ENCODE results near the gene POLR2A. TPM values are rescaled to one million over a fixed set of nuclear protein-coding genes. Genes with fewer than 3 reads are reported as not detected.

POLR2A gene
- polyA plus RNA-seq, 2 of the 4 experiments (the other 2 are of a cell fraction), result 22.8 to 65.6 TPM

DNA sequence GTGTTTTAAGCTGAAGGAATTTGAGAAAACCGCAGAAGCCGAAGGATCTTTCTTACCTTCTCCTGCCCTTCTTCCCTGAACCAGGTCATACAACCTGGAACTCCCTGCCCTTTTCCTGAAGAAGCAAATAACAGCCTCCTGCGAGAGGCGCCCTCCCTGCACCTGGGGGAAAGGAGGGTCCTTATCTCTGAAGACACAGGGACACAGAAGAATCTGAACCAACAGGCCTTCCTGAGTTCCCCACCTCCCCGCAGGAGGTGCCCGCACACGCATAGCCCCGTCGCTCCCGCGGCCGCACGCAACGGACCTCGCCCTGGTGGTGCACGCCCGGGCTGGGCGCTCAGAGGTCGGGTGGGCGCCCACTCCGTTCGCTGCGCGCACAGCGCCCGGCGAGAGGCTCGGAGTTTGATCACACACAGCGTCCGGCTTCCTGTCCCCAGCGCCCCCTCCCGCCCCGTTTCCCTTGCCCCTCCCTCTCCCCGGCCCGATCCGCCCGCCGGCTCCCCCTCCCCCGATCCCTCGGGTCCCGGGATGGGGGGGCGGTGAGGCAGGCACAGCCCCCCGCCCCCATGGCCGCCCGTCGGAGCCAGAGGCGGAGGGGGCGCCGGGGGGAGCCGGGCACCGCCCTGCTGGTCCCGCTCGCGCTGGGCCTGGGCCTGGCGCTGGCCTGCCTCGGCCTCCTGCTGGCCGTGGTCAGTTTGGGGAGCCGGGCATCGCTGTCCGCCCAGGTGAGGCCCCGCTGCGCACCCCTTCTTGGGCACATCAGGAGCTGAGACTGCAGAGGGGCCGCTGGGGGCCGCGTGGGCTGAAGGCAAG is 64.6 kb downstream of the POLR2A start, which contains the start of gene TNFSF12 (continued):
- TF ChIP-seq JUNB (IDR thresholded peaks at IDR 0.05) (no peak), RFX5 (IDR thresholded peaks at IDR 0.05) (no peak), JUN (IDR thresholded peaks at IDR 0.05) (peak; percentile 28 to 55; a peak in 2 of 5 replicates), RAD21 (conservative IDR thresholded peaks at IDR 0.05 in 1 of 2, IDR thresholded peaks at IDR 0.05 in 1 of 2) (no peak), RNF2 (IDR thresholded peaks at IDR 0.05; ENCODE audit: borderline replicate concordance, low read depth) (0 out of 2 replicates have a peak, but pooled peaks have one; percentile 34), GATA3 (IDR thresholded peaks at IDR 0.05; ENCODE audit: borderline replicate concordance) (peak; percentile 10; the same call in 1 of the 2 replicates), POLR2A (IDR thresholded peaks at IDR 0.05; ENCODE audit: low read length) (peak; percentile 82), FOXS1 (CRISPR knock-in tag; IDR thresholded peaks at IDR 0.05) (no peak), CHD2 (IDR thresholded peaks at IDR 0.05; ENCODE audit: low read length, partially characterized antibody) (no peak), TP53 (CRISPR knock-in tag; IDR thresholded peaks at IDR 0.05) (no peak), MAFK (IDR thresholded peaks at IDR 0.05; ENCODE audit: partially characterized antibody) (no peak)
- TF ChIP-seq, protein P1, sequence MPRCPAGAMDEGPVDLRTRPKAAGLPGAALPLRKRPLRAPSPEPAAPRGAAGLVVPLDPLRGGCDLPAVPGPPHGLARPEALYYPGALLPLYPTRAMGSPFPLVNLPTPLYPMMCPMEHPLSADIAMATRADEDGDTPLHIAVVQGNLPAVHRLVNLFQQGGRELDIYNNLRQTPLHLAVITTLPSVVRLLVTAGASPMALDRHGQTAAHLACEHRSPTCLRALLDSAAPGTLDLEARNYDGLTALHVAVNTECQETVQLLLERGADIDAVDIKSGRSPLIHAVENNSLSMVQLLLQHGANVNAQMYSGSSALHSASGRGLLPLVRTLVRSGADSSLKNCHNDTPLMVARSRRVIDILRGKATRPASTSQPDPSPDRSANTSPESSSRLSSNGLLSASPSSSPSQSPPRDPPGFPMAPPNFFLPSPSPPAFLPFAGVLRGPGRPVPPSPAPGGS (IDR thresholded peaks at IDR 0.05), result peak; percentile 78; the same call in 2 of the 3 replicates
- TF ChIP-seq, protein P2, sequence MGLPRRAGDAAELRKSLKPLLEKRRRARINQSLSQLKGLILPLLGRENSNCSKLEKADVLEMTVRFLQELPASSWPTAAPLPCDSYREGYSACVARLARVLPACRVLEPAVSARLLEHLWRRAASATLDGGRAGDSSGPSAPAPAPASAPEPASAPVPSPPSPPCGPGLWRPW (IDR thresholded peaks at IDR 0.05), result no peak

Small RNAs within 50 kb of the gene (small RNA-seq; reads per million reads assigned to genes)
- gene RF00019, result 0 reads per million in 6 experiments

Other genes starting within 250 kb of the POLR2A start
Only the 30 nearest of the 40 such genes appear.
- gene SLC2A4, start 202.6 kb upstream of the POLR2A start, polyA plus RNA-seq (2011; rRNA removed), result 0.16 TPM in 2 replicates
- 0.17 to 0.18 TPM (median 0.17 TPM) in 3 replicates for gene SLC2A4, start 202.6 kb upstream of the POLR2A start, polyA plus RNA-seq (2017; fragmentation: RNase III; extraction: RNeasy Plus Mini Kit Qiagen cat#74134 plus additional on column Dnase treatment)
- 0.61 and 0.98 TPM in 2 replicates for gene YBX2, start 189.7 kb upstream of the POLR2A start, polyA plus RNA-seq (2011; rRNA removed)
- gene YBX2, start 189.7 kb upstream of the POLR2A start, polyA plus RNA-seq (2017; fragmentation: RNase III; extraction: RNeasy Plus Mini Kit Qiagen cat#74134 plus additional on column Dnase treatment), result 0.22 to 0.57 TPM (median 0.36 TPM) in 3 replicates
- gene EIF5A, start 176.7 kb upstream of the POLR2A start, polyA plus RNA-seq (2011; rRNA removed), result 945 and 969 TPM in 2 replicates
- gene EIF5A, start 176.7 kb upstream of the POLR2A start, polyA plus RNA-seq (2017; fragmentation: RNase III; extraction: RNeasy Plus Mini Kit Qiagen cat#74134 plus additional on column Dnase treatment), result 1,779 to 2,042 TPM (median 1,918 TPM) in 3 replicates
- gene GPS2, start 169.0 kb upstream of the POLR2A start, polyA plus RNA-seq (2011; rRNA removed), result 48.5 and 61.7 TPM in 2 replicates
- 147 to 171 TPM (median 158 TPM) in 3 replicates for gene GPS2, start 169.0 kb upstream of the POLR2A start, polyA plus RNA-seq (2017; fragmentation: RNase III; extraction: RNeasy Plus Mini Kit Qiagen cat#74134 plus additional on column Dnase treatment)
- 12.2 and 18.3 TPM in 2 replicates for gene NEURL4, start 155.0 kb upstream of the POLR2A start, polyA plus RNA-seq (2011; rRNA removed)
- 44.2 to 50.4 TPM (median 47.5 TPM) in 3 replicates for gene NEURL4, start 155.0 kb upstream of the POLR2A start, polyA plus RNA-seq (2017; fragmentation: RNase III; extraction: RNeasy Plus Mini Kit Qiagen cat#74134 plus additional on column Dnase treatment)
- gene ACAP1, start 147.8 kb upstream of the POLR2A start, polyA plus RNA-seq (2011; rRNA removed), result 0.03 and 0.41 TPM in 2 replicates
- gene ACAP1, start 147.8 kb upstream of the POLR2A start, polyA plus RNA-seq (2017; fragmentation: RNase III; extraction: RNeasy Plus Mini Kit Qiagen cat#74134 plus additional on column Dnase treatment), result 1.3 to 2.1 TPM (median 1.4 TPM) in 3 replicates
- gene KCTD11, start 132.2 kb upstream of the POLR2A start, polyA plus RNA-seq (2011; rRNA removed), result 6.1 and 7.0 TPM in 2 replicates
- 9.6 to 10.7 TPM (median 10.3 TPM) in 3 replicates for gene KCTD11, start 132.2 kb upstream of the POLR2A start, polyA plus RNA-seq (2017; fragmentation: RNase III; extraction: RNeasy Plus Mini Kit Qiagen cat#74134 plus additional on column Dnase treatment)
- gene TMEM95, start 129.2 kb upstream of the POLR2A start, polyA plus RNA-seq (2011; rRNA removed), result not detected in 2 replicates
- not detected in 3 replicates for gene TMEM95, start 129.2 kb upstream of the POLR2A start, polyA plus RNA-seq (2017; fragmentation: RNase III; extraction: RNeasy Plus Mini Kit Qiagen cat#74134 plus additional on column Dnase treatment)
- 1.2 and 1.8 TPM in 2 replicates for gene TNK1, start 103.3 kb upstream of the POLR2A start, polyA plus RNA-seq (2011; rRNA removed)
- 2.1 to 2.4 TPM (median 2.2 TPM) in 3 replicates for gene TNK1, start 103.3 kb upstream of the POLR2A start, polyA plus RNA-seq (2017; fragmentation: RNase III; extraction: RNeasy Plus Mini Kit Qiagen cat#74134 plus additional on column Dnase treatment)
- gene PLSCR3, start 89.8 kb upstream of the POLR2A start, polyA plus RNA-seq (2011; rRNA removed), result 11.0 and 13.7 TPM in 2 replicates
- gene PLSCR3, start 89.8 kb upstream of the POLR2A start, polyA plus RNA-seq (2017; fragmentation: RNase III; extraction: RNeasy Plus Mini Kit Qiagen cat#74134 plus additional on column Dnase treatment), result 27.5 to 33.4 TPM (median 29.6 TPM) in 3 replicates
- gene TMEM256, start 80.3 kb upstream of the POLR2A start, polyA plus RNA-seq (2011; rRNA removed), result 127 and 210 TPM in 2 replicates
- gene TMEM256, start 80.3 kb upstream of the POLR2A start, polyA plus RNA-seq (2017; fragmentation: RNase III; extraction: RNeasy Plus Mini Kit Qiagen cat#74134 plus additional on column Dnase treatment), result 142 to 166 TPM (median 164 TPM) in 3 replicates
- gene NLGN2, start 76.5 kb upstream of the POLR2A start, polyA plus RNA-seq (2011; rRNA removed), result 4.1 and 6.9 TPM in 2 replicates
- gene NLGN2, start 76.5 kb upstream of the POLR2A start, polyA plus RNA-seq (2017; fragmentation: RNase III; extraction: RNeasy Plus Mini Kit Qiagen cat#74134 plus additional on column Dnase treatment), result 17.6 to 27.9 TPM (median 27.5 TPM) in 3 replicates
- gene SPEM1, start 64.0 kb upstream of the POLR2A start, polyA plus RNA-seq (2011; rRNA removed), result not detected in 2 replicates
- gene SPEM1, start 64.0 kb upstream of the POLR2A start, polyA plus RNA-seq (2017; fragmentation: RNase III; extraction: RNeasy Plus Mini Kit Qiagen cat#74134 plus additional on column Dnase treatment), result 0.09 to 0.13 TPM in 2 of 3 replicates, not detected in the other
- gene SPEM2, start 58.8 kb upstream of the POLR2A start, polyA plus RNA-seq (2011; rRNA removed), result not detected in 2 replicates
- not detected in 3 replicates for gene SPEM2, start 58.8 kb upstream of the POLR2A start, polyA plus RNA-seq (2017; fragmentation: RNase III; extraction: RNeasy Plus Mini Kit Qiagen cat#74134 plus additional on column Dnase treatment)
- gene SPEM3, start 55.5 kb upstream of the POLR2A start, polyA plus RNA-seq (2011; rRNA removed), result not detected in 2 replicates
- not detected in 3 replicates for gene SPEM3, start 55.5 kb upstream of the POLR2A start, polyA plus RNA-seq (2017; fragmentation: RNase III; extraction: RNeasy Plus Mini Kit Qiagen cat#74134 plus additional on column Dnase treatment)
- gene TMEM102, start 48.9 kb upstream of the POLR2A start, polyA plus RNA-seq (2011; rRNA removed), result 4.4 and 4.9 TPM in 2 replicates
- 6.5 to 8.9 TPM (median 8.1 TPM) in 3 replicates for gene TMEM102, start 48.9 kb upstream of the POLR2A start, polyA plus RNA-seq (2017; fragmentation: RNase III; extraction: RNeasy Plus Mini Kit Qiagen cat#74134 plus additional on column Dnase treatment)
- 1.4 and 1.9 TPM in 2 replicates for gene FGF11, start 44.9 kb upstream of the POLR2A start, polyA plus RNA-seq (2011; rRNA removed)
- gene FGF11, start 44.9 kb upstream of the POLR2A start, polyA plus RNA-seq (2017; fragmentation: RNase III; extraction: RNeasy Plus Mini Kit Qiagen cat#74134 plus additional on column Dnase treatment), result 1.1 to 1.8 TPM (median 1.5 TPM) in 3 replicates
- 6.5 and 6.9 TPM in 2 replicates for gene CHRNB1, start 39.3 kb upstream of the POLR2A start, polyA plus RNA-seq (2011; rRNA removed)
- gene CHRNB1, start 39.3 kb upstream of the POLR2A start, polyA plus RNA-seq (2017; fragmentation: RNase III; extraction: RNeasy Plus Mini Kit Qiagen cat#74134 plus additional on column Dnase treatment), result 6.2 to 8.4 TPM (median 8.0 TPM) in 3 replicates
- gene ZBTB4, start 4.7 kb upstream of the POLR2A start, polyA plus RNA-seq (2011; rRNA removed), result 14.4 and 18.2 TPM in 2 replicates
- gene ZBTB4, start 4.7 kb upstream of the POLR2A start, polyA plus RNA-seq (2017; fragmentation: RNase III; extraction: RNeasy Plus Mini Kit Qiagen cat#74134 plus additional on column Dnase treatment), result 24.4 to 29.5 TPM (median 28.2 TPM) in 3 replicates
- not detected in 2 replicates for gene SLC35G6, start 2.9 kb upstream of the POLR2A start, polyA plus RNA-seq (2011; rRNA removed)
- not detected in 3 replicates for gene SLC35G6, start 2.9 kb upstream of the POLR2A start, polyA plus RNA-seq (2017; fragmentation: RNase III; extraction: RNeasy Plus Mini Kit Qiagen cat#74134 plus additional on column Dnase treatment)
- 11.9 and 12.4 TPM in 2 replicates for gene TNFSF12, start 64.7 kb downstream of the POLR2A start, polyA plus RNA-seq (2011; rRNA removed)
- 7.9 to 9.9 TPM (median 9.7 TPM) in 3 replicates for gene TNFSF12, start 64.7 kb downstream of the POLR2A start, polyA plus RNA-seq (2017; fragmentation: RNase III; extraction: RNeasy Plus Mini Kit Qiagen cat#74134 plus additional on column Dnase treatment)
- gene TNFSF13, start 74.4 kb downstream of the POLR2A start, polyA plus RNA-seq (2011; rRNA removed), result 1.0 TPM in 2 replicates
- gene TNFSF13, start 74.4 kb downstream of the POLR2A start, polyA plus RNA-seq (2017; fragmentation: RNase III; extraction: RNeasy Plus Mini Kit Qiagen cat#74134 plus additional on column Dnase treatment), result 0.41 to 0.78 TPM (median 0.61 TPM) in 3 replicates
- gene SENP3, start 77.6 kb downstream of the POLR2A start, polyA plus RNA-seq (2011; rRNA removed), result 150 and 165 TPM in 2 replicates
- 104 to 119 TPM (median 114 TPM) in 3 replicates for gene SENP3, start 77.6 kb downstream of the POLR2A start, polyA plus RNA-seq (2017; fragmentation: RNase III; extraction: RNeasy Plus Mini Kit Qiagen cat#74134 plus additional on column Dnase treatment)
- gene CD68, start 95.3 kb downstream of the POLR2A start, polyA plus RNA-seq (2011; rRNA removed), result 14.9 and 17.7 TPM in 2 replicates
- 6.5 to 11.6 TPM (median 9.8 TPM) in 3 replicates for gene CD68, start 95.3 kb downstream of the POLR2A start, polyA plus RNA-seq (2017; fragmentation: RNase III; extraction: RNeasy Plus Mini Kit Qiagen cat#74134 plus additional on column Dnase treatment)
- gene MPDU1, start 99.5 kb downstream of the POLR2A start, polyA plus RNA-seq (2011; rRNA removed), result 148 and 204 TPM in 2 replicates
- gene MPDU1, start 99.5 kb downstream of the POLR2A start, polyA plus RNA-seq (2017; fragmentation: RNase III; extraction: RNeasy Plus Mini Kit Qiagen cat#74134 plus additional on column Dnase treatment), result 126 to 134 TPM (median 127 TPM) in 3 replicates
- gene SOX15, start 105.7 kb downstream of the POLR2A start, polyA plus RNA-seq (2011; rRNA removed), result 0.05 and 0.11 TPM in 2 replicates
- gene SOX15, start 105.7 kb downstream of the POLR2A start, polyA plus RNA-seq (2017; fragmentation: RNase III; extraction: RNeasy Plus Mini Kit Qiagen cat#74134 plus additional on column Dnase treatment), result 0.19 to 0.30 TPM (median 0.22 TPM) in 3 replicates
- gene FXR2, start 130.5 kb downstream of the POLR2A start, polyA plus RNA-seq (2011; rRNA removed), result 40.7 and 45.3 TPM in 2 replicates
- gene FXR2, start 130.5 kb downstream of the POLR2A start, polyA plus RNA-seq (2017; fragmentation: RNase III; extraction: RNeasy Plus Mini Kit Qiagen cat#74134 plus additional on column Dnase treatment), result 38.9 to 45.2 TPM (median 42.9 TPM) in 3 replicates
- 38.1 and 44.4 TPM in 2 replicates for gene SAT2, start 143.5 kb downstream of the POLR2A start, polyA plus RNA-seq (2011; rRNA removed)
- gene SAT2, start 143.5 kb downstream of the POLR2A start, polyA plus RNA-seq (2017; fragmentation: RNase III; extraction: RNeasy Plus Mini Kit Qiagen cat#74134 plus additional on column Dnase treatment), result 59.8 to 76.3 TPM (median 70.1 TPM) in 3 replicates
- 0.31 and 0.34 TPM in 2 replicates for gene SHBG, start 145.8 kb downstream of the POLR2A start, polyA plus RNA-seq (2011; rRNA removed)
- gene SHBG, start 145.8 kb downstream of the POLR2A start, polyA plus RNA-seq (2017; fragmentation: RNase III; extraction: RNeasy Plus Mini Kit Qiagen cat#74134 plus additional on column Dnase treatment), result 0.37 to 0.63 TPM (median 0.50 TPM) in 3 replicates
- 0.16 and 0.20 TPM in 2 replicates for gene ATP1B2, start 166.6 kb downstream of the POLR2A start, polyA plus RNA-seq (2011; rRNA removed)
- gene ATP1B2, start 166.6 kb downstream of the POLR2A start, polyA plus RNA-seq (2017; fragmentation: RNase III; extraction: RNeasy Plus Mini Kit Qiagen cat#74134 plus additional on column Dnase treatment), result 0.05 to 0.26 TPM (median 0.10 TPM) in 3 replicates

Data from A549 (cell line).